Neural progenitor cell (in vitro differentiated cells): ENCODE measurements around the gene RFX3. TPM values are rescaled to one million over a fixed set of nuclear protein-coding genes. Genes with fewer than 3 reads are reported as not detected.
A peak's percentile ranks its signal among the peaks of the same experiment; 100 is the strongest.

ENCODE experiments used
- DNase-seq: peaks from one replicate; pipeline ENCODE4 v3.0.0-alpha.2; 2016; ENCODE audit warnings: low spot score
- H2AFZ ChIP-seq: fragments of 200-600 bp; sonication (generic); replicated peaks from 2 replicates; pipeline ENCODE4 v1.6.1; 2016; ENCODE audit warnings: antibody characterized with exemption
- H3F3A ChIP-seq: fragments of 200-600 bp; sonication (generic); 2 replicates; pipeline ENCODE4 v1.6.1; 2016; ENCODE audit warnings: antibody characterized with exemption, low read depth
- H3K27ac ChIP-seq: fragments of 200-600 bp; sonication (generic); 2 replicates; pipeline ENCODE4 v1.5.1; 2016; ENCODE audit warnings: mild to moderate bottlenecking
- H3K27me3 ChIP-seq: fragments of 200-600 bp; sonication (generic); 2 replicates; pipeline ENCODE4 v1.6.1; 2016; ENCODE audit warnings: mild to moderate bottlenecking, moderate library complexity
- H3K36me3 ChIP-seq: fragments of 200-600 bp; sonication (generic); 2 replicates; pipeline ENCODE4 v1.5.1; 2016
- H3K4me1 ChIP-seq: fragments of 200-600 bp; sonication (generic); 2 replicates; pipeline ENCODE4 v1.6.1; 2016; ENCODE audit warnings: mixed run types
- H3K4me2 ChIP-seq: fragments of 200-600 bp; sonication (generic); 2 replicates; pipeline ENCODE4 v1.6.1; 2016
- H3K4me3 ChIP-seq: fragments of 200-600 bp; sonication (generic); 2 replicates; pipeline ENCODE4 v1.5.1; 2016
- H3K79me2 ChIP-seq: fragments of 200-600 bp; sonication (generic); 2 replicates; pipeline ENCODE4 v1.6.1; 2016; ENCODE audit warnings: low read depth
- H3K9ac ChIP-seq: fragments of 200-600 bp; sonication (generic); 2 replicates; pipeline ENCODE4 v1.6.1; 2016
- H3K9me3 ChIP-seq: fragments of 200-600 bp; sonication (generic); 2 replicates; pipeline ENCODE4 v1.5.1; 2016; ENCODE audit warnings: low read depth
- H4K20me1 ChIP-seq: fragments of 200-600 bp; sonication (generic); 2 replicates; pipeline ENCODE4 v1.6.1; 2016; ENCODE audit warnings: low read depth
- H3K27ac Mint-ChIP-seq: 3 replicates; pipeline ENCODE4 v1.8.0; 2021; ENCODE audit warnings: mixed read lengths
- H3K27me3 Mint-ChIP-seq: 2 replicates; pipeline ENCODE4 v1.8.0; 2022; ENCODE audit warnings: low read depth, mild to moderate bottlenecking, inconsistent platforms, moderate library complexity, mixed read lengths; ENCODE audit not compliant: insufficient read depth
- H3K36me3 Mint-ChIP-seq: 3 replicates; pipeline ENCODE4 v1.8.0; 2021; ENCODE audit warnings: mixed read lengths
- H3K4me1 Mint-ChIP-seq: 3 replicates; pipeline ENCODE4 v1.8.0; 2021; ENCODE audit warnings: mixed read lengths
- H3K4me3 Mint-ChIP-seq: 3 replicates; pipeline ENCODE4 v1.8.0; 2021; ENCODE audit warnings: mild to moderate bottlenecking, moderate library complexity, mixed read lengths
- H3K9me3 Mint-ChIP-seq: 3 replicates; pipeline ENCODE4 v1.8.0; 2020; ENCODE audit warnings: mixed read lengths
- CTCF ChIP-seq: fragments of 200-600 bp; sonication (generic); IDR thresholded peaks from 2 replicates; pipeline ENCODE4 v1.5.1; 2017; ENCODE audit warnings: antibody characterized with exemption, mild to moderate bottlenecking
- EZH2 ChIP-seq: fragments of 200-600 bp; sonication (generic); IDR thresholded peaks from 2 replicates; pipeline ENCODE4 v1.6.1; 2017; ENCODE audit warnings: antibody characterized with exemption, mild to moderate bottlenecking, moderate library complexity
- EZH2phosphoT487 ChIP-seq: fragments of 200-600 bp; sonication (generic); IDR thresholded peaks from 2 replicates; pipeline ENCODE4 v1.6.1; 2017; ENCODE audit warnings: antibody characterized with exemption
- total RNA-seq: library from RNA; depleted of rRNA; stranded (reverse); fragments of >200 nt; gene quantifications from 2 replicates; pipeline ENCODE4 v1.2.3, GENCODE V29; 2015; ENCODE audit warnings: low replicate concordance

The RFX3 gene
- total RNA-seq, 1 donor from 2014 or later, result 39.6 TPM

GRCh38 chr9:3478549-3478953 lies 47.2 kb downstream of the RFX3 start:
- peak overlapping the region; percentile 72 for H3K27ac ChIP-seq

GRCh38 chr9:3477236-3477834 lies 48.5 kb downstream of the RFX3 start:
- Mint-ChIP-seq H3K27me3 (no peaks in the 10 kb centered on the region), H3K4me3 (no peak overlapping the region), H3K4me1 (peaks cover 58% of the 10 kb centered on the region), H3K27ac (no peak overlapping the region), H3K9me3 (peaks cover 21% of the 10 kb centered on the region), H3K36me3 (peaks cover 43% of the 10 kb centered on the region)
- Histone ChIP-seq H3K79me2 (peaks cover 49% of the 10 kb centered on the region), H3K27ac (no peak overlapping the region), H3K36me3 (peaks cover 7% of the 10 kb centered on the region), H3K4me2 (no peak overlapping the region), H3K9me3 (peaks cover 3% of the 10 kb centered on the region), H3F3A (peaks cover 32% of the 10 kb centered on the region), H3K27me3 (no peaks in the 10 kb centered on the region), H2AFZ (no peak overlapping the region), H3K9ac (no peak overlapping the region), H4K20me1 (peaks cover 21% of the 10 kb centered on the region), H3K4me3 (no peak overlapping the region), H3K4me1 (peaks cover 43% of the 10 kb centered on the region)
- DNase-seq, result no peak
- no peak for TF ChIP-seq CTCF
- no peak for TF ChIP-seq EZH2
- no peak for TF ChIP-seq EZH2phosphoT487

More at GRCh38 chr9:3478549-3478953, 47.2 kb downstream of the RFX3 start:
- Histone ChIP-seq H4K20me1 (peaks cover 21% of the 10 kb centered on the region), H2AFZ (no peak overlapping the region), H3K9me3 (peaks cover 3% of the 10 kb centered on the region), H3K36me3 (peaks cover 7% of the 10 kb centered on the region), H3K4me3 (no peak overlapping the region), H3K4me1 (peaks cover 33% of the 10 kb centered on the region), H3K4me2 (peak overlapping the region; percentile 15), H3K9ac (no peak overlapping the region), H3K79me2 (peaks cover 37% of the 10 kb centered on the region), H3F3A (peaks cover 37% of the 10 kb centered on the region), H3K27me3 (no peaks in the 10 kb centered on the region)
- no peak for DNase-seq
- peaks cover 47% of the 10 kb centered on the region for H3K36me3 Mint-ChIP-seq
- H3K27me3 Mint-ChIP-seq, result no peaks in the 10 kb centered on the region
- TF ChIP-seq EZH2phosphoT487 (no peak), EZH2 (no peak), CTCF (no peak)
- H3K9me3 Mint-ChIP-seq, result peaks cover 21% of the 10 kb centered on the region
- H3K27ac Mint-ChIP-seq, result peak overlapping the region; percentile 63
- peaks cover 46% of the 10 kb centered on the region for H3K4me1 Mint-ChIP-seq
- H3K4me3 Mint-ChIP-seq, result no peak overlapping the region

- peaks cover 64% of the 10 kb centered on the region for H3K4me1 Mint-ChIP-seq
Observed at GRCh38 chr9:3475300-3476020, 50.3 kb downstream of the RFX3 start.

More at GRCh38 chr9:3475300-3476020, 50.3 kb downstream of the RFX3 start:
- Histone ChIP-seq H3K9me3 (peaks cover 3% of the 10 kb centered on the region), H3K4me2 (no peak overlapping the region), H3F3A (peaks cover 25% of the 10 kb centered on the region), H4K20me1 (peaks cover 16% of the 10 kb centered on the region), H3K9ac (no peak overlapping the region), H3K27ac (no peak overlapping the region), H3K4me3 (no peak overlapping the region), H3K27me3 (no peaks in the 10 kb centered on the region), H3K4me1 (peaks cover 39% of the 10 kb centered on the region), H2AFZ (no peak overlapping the region), H3K36me3 (peaks cover 7% of the 10 kb centered on the region), H3K79me2 (peaks cover 55% of the 10 kb centered on the region)
- no peak for DNase-seq
- Mint-ChIP-seq H3K4me3 (peak overlapping the region; percentile 62), H3K9me3 (peaks cover 24% of the 10 kb centered on the region), H3K27ac (peak overlapping the region; percentile 40), H3K36me3 (peaks cover 44% of the 10 kb centered on the region), H3K27me3 (no peaks in the 10 kb centered on the region)
- no peak for TF ChIP-seq CTCF
